Right lobe of liver (tissue), 4 donors: ENCODE results near the gene C5.

Experiments
- POLR2A ChIP-seq: fragments of 450-650 bp; IDR thresholded peaks from one replicate; pipeline ENCODE4 v1.6.1; 2017; ENCODE audit warnings: antibody characterized with exemption, mild to moderate bottlenecking
- TF ChIP-seq, protein P1 (sequence below), 4 donors: fragments of 200-600 bp in 3 of 4; fragments of 450-650 bp in 1 of 4; IDR thresholded peaks; one replicate each; pipeline versions ENCODE4 v1.5.1 to v1.8.0; 2016 to 2022; ENCODE audit warnings: antibody characterized with exemption in 4 of 4, mild to moderate bottlenecking in 2 of 4
- donor health status: DM: no; HTN: no; CAD: no.
- donor health status: DM: no; HTN: no; CAD: no.
- donor health status: DM: no; HTN: yes; CAD: no.

DNA sequence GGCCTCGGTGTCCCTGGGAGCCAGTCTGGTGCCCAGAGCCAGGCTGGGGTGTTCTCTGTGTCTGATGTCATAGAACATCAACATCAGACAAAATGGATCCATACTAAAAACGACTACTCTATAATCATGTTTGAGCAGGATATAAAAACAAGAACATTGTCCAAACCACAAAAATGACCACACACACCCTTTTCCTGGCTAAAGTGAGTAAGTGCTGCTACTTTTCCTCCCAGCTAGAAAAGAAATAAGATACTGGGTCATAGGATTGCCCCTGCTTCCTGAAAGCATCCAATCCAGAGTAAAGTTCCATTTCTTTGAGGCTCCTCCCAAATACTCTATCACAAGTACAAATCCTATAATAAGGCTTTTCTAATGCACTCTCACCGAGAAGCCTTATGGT, 103.8 kb downstream of the C5 start:
- TF ChIP-seq, protein P1, sequence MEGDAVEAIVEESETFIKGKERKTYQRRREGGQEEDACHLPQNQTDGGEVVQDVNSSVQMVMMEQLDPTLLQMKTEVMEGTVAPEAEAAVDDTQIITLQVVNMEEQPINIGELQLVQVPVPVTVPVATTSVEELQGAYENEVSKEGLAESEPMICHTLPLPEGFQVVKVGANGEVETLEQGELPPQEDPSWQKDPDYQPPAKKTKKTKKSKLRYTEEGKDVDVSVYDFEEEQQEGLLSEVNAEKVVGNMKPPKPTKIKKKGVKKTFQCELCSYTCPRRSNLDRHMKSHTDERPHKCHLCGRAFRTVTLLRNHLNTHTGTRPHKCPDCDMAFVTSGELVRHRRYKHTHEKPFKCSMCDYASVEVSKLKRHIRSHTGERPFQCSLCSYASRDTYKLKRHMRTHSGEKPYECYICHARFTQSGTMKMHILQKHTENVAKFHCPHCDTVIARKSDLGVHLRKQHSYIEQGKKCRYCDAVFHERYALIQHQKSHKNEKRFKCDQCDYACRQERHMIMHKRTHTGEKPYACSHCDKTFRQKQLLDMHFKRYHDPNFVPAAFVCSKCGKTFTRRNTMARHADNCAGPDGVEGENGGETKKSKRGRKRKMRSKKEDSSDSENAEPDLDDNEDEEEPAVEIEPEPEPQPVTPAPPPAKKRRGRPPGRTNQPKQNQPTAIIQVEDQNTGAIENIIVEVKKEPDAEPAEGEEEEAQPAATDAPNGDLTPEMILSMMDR (IDR thresholded peaks at IDR 0.05), result no peak
- no peak for TF ChIP-seq POLR2A
